IMR-90 (cell line): ENCODE results near the gene TMEM204. TPM values are rescaled to one million over a fixed set of nuclear protein-coding genes. Genes with fewer than 3 reads are reported as not detected.

Source experiments
- ATAC-seq: fragments of 200-7000 bp; cut with Tn5 transposase; 2 replicates; pipeline ENCODE4 v1.9.1; 2020; ENCODE audit warnings: low read depth, mild to moderate bottlenecking, moderate library complexity
- BruUV-seq: library from RNA; stranded (reverse); fragments of 400-500 nt; replicated peaks from 2 replicates; lab custom pipeline; 2021; lab: Mats Ljungman, UMichigan
- CTCF ChIA-PET: fragments of 300-600 bp; formaldehyde crosslinking; extraction: SDS; loops from one replicate; lab custom pipeline; 2021; ENCODE audit warnings: antibody characterized with exemption; lab: Yijun Ruan, JAX
- POLR2A ChIA-PET: fragments of 300-600 bp; sonication (Branson Sonifier 250); formaldehyde crosslinking; loops from one replicate; lab custom pipeline; 2022; ENCODE audit warnings: antibody characterized with exemption; ENCODE audit not compliant: unreplicated experiment; lab: Charles Lee
- DNase-seq: peaks from one replicate; pipeline ENCODE4 v3.0.0; 2013
- H2AFZ ChIP-seq: replicated peaks from 2 replicates; pipeline ENCODE3; 2013; ENCODE audit warnings: low read length, mild to moderate bottlenecking; ENCODE audit not compliant: poor library complexity
- H2AK5ac ChIP-seq: 2 replicates; pipeline ENCODE4 v1.6.1; 2013; ENCODE audit warnings: low read depth, low read length, inconsistent platforms
- H2AK9ac ChIP-seq: replicated peaks from 2 replicates; pipeline ENCODE3; 2013; ENCODE audit warnings: mild to moderate bottlenecking, low read depth, low read length, moderate library complexity; ENCODE audit not compliant: poor library complexity
- H2BK120ac ChIP-seq: 2 replicates; pipeline ENCODE4 v1.6.1; 2013; ENCODE audit warnings: low read depth, low read length, inconsistent platforms
- H2BK15ac ChIP-seq: 3 replicates; pipeline ENCODE4 v1.6.1; 2013; ENCODE audit warnings: low read depth, low read length, inconsistent platforms
- H2BK20ac ChIP-seq: 2 replicates; pipeline ENCODE4 v1.6.1; 2013; ENCODE audit warnings: low read depth, mild to moderate bottlenecking, inconsistent platforms, low read length, moderate library complexity
- H2BK5ac ChIP-seq: 2 replicates; pipeline ENCODE4 v1.6.1; 2013; ENCODE audit warnings: mild to moderate bottlenecking, low read depth, low read length, inconsistent platforms; ENCODE audit not compliant: poor library complexity, severe bottlenecking
- H3K14ac ChIP-seq: replicated peaks from 2 replicates; pipeline ENCODE4 v1.6.1; 2013; ENCODE audit warnings: low read depth, low read length, inconsistent platforms
- H3K18ac ChIP-seq: 2 replicates; pipeline ENCODE4 v1.6.1; 2013; ENCODE audit warnings: low read depth, low read length, control low read depth
- H3K23ac ChIP-seq: 2 replicates; pipeline ENCODE4 v1.6.1; 2013; ENCODE audit warnings: low read depth, low read length, inconsistent platforms
- H3K27ac ChIP-seq: 2 replicates; pipeline ENCODE4 v1.5.1; 2013; ENCODE audit warnings: mild to moderate bottlenecking, control low read depth, low read length; ENCODE audit not compliant: insufficient read depth
- H3K27me3 ChIP-seq: 2 replicates; pipeline ENCODE4 v1.6.1; 2013; ENCODE audit warnings: low read length; ENCODE audit not compliant: control insufficient read depth, insufficient read depth
- H3K36me3 ChIP-seq: 2 replicates; pipeline ENCODE4 v1.6.1; 2013; ENCODE audit warnings: low read length, mixed read lengths; ENCODE audit not compliant: control insufficient read depth, insufficient read depth
- H3K4ac ChIP-seq: 2 replicates; pipeline ENCODE4 v1.6.1; 2013; ENCODE audit warnings: low read depth, low read length, inconsistent platforms
- H3K4me1 ChIP-seq: 2 replicates; pipeline ENCODE4 v1.6.1; 2013; ENCODE audit warnings: low read length, mixed read lengths; ENCODE audit not compliant: control insufficient read depth, insufficient read depth
- H3K4me2 ChIP-seq: 2 replicates; pipeline ENCODE4 v1.6.1; 2013; ENCODE audit warnings: low read depth, mild to moderate bottlenecking, control low read depth, low read length, moderate library complexity
- H3K4me3 ChIP-seq: 2 replicates; pipeline ENCODE4 v1.5.1; 2013; ENCODE audit warnings: low read depth, mild to moderate bottlenecking, control low read depth, low read length, moderate library complexity; ENCODE audit not compliant: insufficient read depth
- H3K56ac ChIP-seq: 2 replicates; pipeline ENCODE4 v1.6.1; 2013; ENCODE audit warnings: low read length, inconsistent platforms; ENCODE audit not compliant: insufficient read depth; ENCODE audit errors: extremely low read depth
- H3K79me1 ChIP-seq, 2 experiments: 2 replicates each; pipeline ENCODE4 v1.6.1; 2013; ENCODE audit warnings: low read length in 2 of 2, inconsistent platforms in 1 of 2, low read depth in 1 of 2
- H3K9ac ChIP-seq: 2 replicates; pipeline ENCODE4 v1.6.1; 2013; ENCODE audit warnings: low read depth, low read length, control low read depth
- H3K9me1 ChIP-seq: 2 replicates; pipeline ENCODE4 v1.6.1; 2013; ENCODE audit warnings: low read length, inconsistent platforms; ENCODE audit not compliant: insufficient read depth
- H3K9me3 ChIP-seq: 2 replicates; pipeline ENCODE4 v1.6.1; 2013; ENCODE audit warnings: low read length; ENCODE audit not compliant: control insufficient read depth, insufficient read depth
- H4K20me1 ChIP-seq: 2 replicates; pipeline ENCODE4 v1.6.1; 2013; ENCODE audit warnings: low read length, inconsistent platforms; ENCODE audit not compliant: insufficient read depth
- H4K5ac ChIP-seq: 2 replicates; pipeline ENCODE4 v1.6.1; 2013; ENCODE audit warnings: mild to moderate bottlenecking, low read depth, low read length, control low read depth
- H4K8ac ChIP-seq, 2 experiments: 2 replicates each; pipeline ENCODE4 v1.6.1; 2013; ENCODE audit warnings: low read depth in 2 of 2, low read length in 2 of 2, control low read depth in 1 of 2, inconsistent platforms in 1 of 2
- H4K91ac ChIP-seq: 2 replicates; pipeline ENCODE4 v1.6.1; 2013; ENCODE audit warnings: low read depth, low read length, inconsistent platforms; ENCODE audit not compliant: insufficient read depth
- BHLHE40 ChIP-seq: fragments of 150-350 bp; IDR thresholded peaks from 2 replicates; pipeline ENCODE4 v1.6.1; 2016; ENCODE audit warnings: mild to moderate bottlenecking, low read depth, low read length
- CEBPB ChIP-seq: IDR thresholded peaks from 2 replicates; pipeline ENCODE4 v1.6.1; 2012; ENCODE audit warnings: low read depth, low read length, improper control_type of control experiment
- CHD1 ChIP-seq: IDR thresholded peaks from 2 replicates; pipeline ENCODE4 v1.6.1; 2012; ENCODE audit warnings: low read depth, low read length, improper control_type of control experiment
- CTCF ChIP-seq: conservative IDR thresholded peaks from 2 replicates; pipeline ENCODE4 v1.5.1; 2012; ENCODE audit warnings: mild to moderate bottlenecking, low read depth, low read length, improper control_type of control experiment
- ELK1 ChIP-seq: fragments of 150-350 bp; IDR thresholded peaks from 2 replicates; pipeline ENCODE4 v1.6.1; 2016; ENCODE audit warnings: low read depth, mild to moderate bottlenecking, low read length, moderate library complexity, borderline replicate concordance
- FOS ChIP-seq: fragments of 150-350 bp; IDR thresholded peaks from 2 replicates; pipeline ENCODE4 v1.6.1; 2016; ENCODE audit warnings: low read depth, low read length
- MAFK ChIP-seq: IDR thresholded peaks from 2 replicates; pipeline ENCODE4 v1.6.1; 2012; ENCODE audit warnings: low read depth, low read length, improper control_type of control experiment
- MAZ ChIP-seq: IDR thresholded peaks from 2 replicates; pipeline ENCODE4 v1.6.1; 2012; ENCODE audit warnings: low read depth, mild to moderate bottlenecking, low read length, improper control_type of control experiment, moderate library complexity, borderline replicate concordance
- NFE2L2 ChIP-seq: fragments of 150-350 bp; IDR thresholded peaks from 2 replicates; pipeline ENCODE4 v1.6.1; 2016; ENCODE audit warnings: low read depth, mild to moderate bottlenecking, low read length
- RAD21 ChIP-seq: IDR thresholded peaks from 2 replicates; pipeline ENCODE4 v1.6.1; 2012; ENCODE audit warnings: low read length, improper control_type of control experiment
- RCOR1 ChIP-seq: IDR thresholded peaks from 2 replicates; pipeline ENCODE4 v1.6.1; 2012; ENCODE audit warnings: mild to moderate bottlenecking, low read length, improper control_type of control experiment; ENCODE audit not compliant: insufficient replicate concordance
- RFX5 ChIP-seq: IDR thresholded peaks from 2 replicates; pipeline ENCODE4 v1.8.0; 2012; ENCODE audit warnings: low read depth, mild to moderate bottlenecking, low read length, moderate library complexity
- SMC3 ChIP-seq: fragments of 150-350 bp; IDR thresholded peaks from 2 replicates; pipeline ENCODE4 v1.6.1; 2016; ENCODE audit warnings: low read depth, mild to moderate bottlenecking, antibody characterized with exemption, low read length, moderate library complexity
- USF2 ChIP-seq: fragments of 150-350 bp; IDR thresholded peaks from 2 replicates; pipeline ENCODE4 v1.6.1; 2017; ENCODE audit warnings: mild to moderate bottlenecking, antibody characterized with exemption, low read length, low read depth
- WGBS, 2 experiments: methylation state at CpG; one replicate each; pipeline versions ENCODE4 v1.1.5 to v1.1.7; 2013; ENCODE audit warnings: missing lambda C conversion rate in 2 of 2; ENCODE audit not compliant: insufficient read length in 1 of 2; ENCODE audit errors: extremely low coverage in 2 of 2; 5-methylcytosine and 5-hydroxymethylcytosine counted together
- dilution Hi-C: fragments of 300-500 bp; cut with HindIII; formaldehyde crosslinking; loops from one replicate; pipeline ENCODE4 v1.14.3; 2018; ENCODE audit warnings: low sequenced_read_pairs; ENCODE audit not compliant: unreplicated experiment
- in situ Hi-C: fragments of 300-500 bp; cut with MboI; formaldehyde crosslinking; loops from 3 replicates; pipeline ENCODE4 v1.14.3; 2019; ENCODE audit warnings: low sequenced_read_pairs, inconsistent platforms, mixed read lengths
- intact Hi-C: fragments of 100-400 bp; cut with micrococcal nuclease; formaldehyde crosslinking; loops from 2 replicates; pipeline ENCODE4 v1.10.0; 2022
- polyA plus RNA-seq, 3 experiments: library from polyadenylated mRNA; depleted of rRNA; stranded (reverse); fragments of >200 nt; gene quantifications; 2 replicates each; pipeline ENCODE4 v1.2.3, GENCODE V29; 2012; ENCODE audit warnings: low replicate concordance in 1 of 3
- total RNA-seq: library from RNA; depleted of rRNA; stranded (reverse); fragments of >200 nt; gene quantifications from 2 replicates; pipeline ENCODE4 v1.2.3, GENCODE V29; 2012

TMEM204 gene
- total and polyA plus RNA-seq, 2 of the 4 experiments (the other 2 are of a cell fraction), result 7.0 to 12.3 TPM

- no peak for TF ChIP-seq SMC3
- no peak for TF ChIP-seq CHD1
- TF ChIP-seq RAD21, result no peak
- no peak for TF ChIP-seq RCOR1
- TF ChIP-seq RFX5, result no peak
- TF ChIP-seq USF2, result no peak
- TF ChIP-seq MAZ, result no peak
- TF ChIP-seq NFE2L2, result no peak
- no peak for TF ChIP-seq FOS
- no peak for TF ChIP-seq BHLHE40
- TF ChIP-seq MAFK, result no peak
- TF ChIP-seq CEBPB, result no peak
- TF ChIP-seq ELK1, result no peak
- TF ChIP-seq CTCF, result no peak
- POLR2A ChIA-PET, result no interaction called here
- intact Hi-C loops (no loop called here), in situ Hi-C loops (no loop called here), dilution Hi-C loops (no loop called here)
- H4K8ac ChIP-seq, result no peak overlapping the region
- H3K36me3 ChIP-seq, result peaks cover 39% of the 10 kb centered on the region
- WGBS, 2 experiments, result 93% methylated on average over 22 of the region's 37 CpGs; no CpG with 5 or more reads in 1 of the 2 experiments
- no peak overlapping the region for H4K5ac ChIP-seq
- no peak overlapping the region for H3K27ac ChIP-seq
- H3K79me1 ChIP-seq, result no peaks in the 10 kb centered on the region
- H3K18ac ChIP-seq, result no peak overlapping the region
- no peak overlapping the region for H3K56ac ChIP-seq
- no peaks in the 10 kb centered on the region for H3K9me3 ChIP-seq
- H3K4ac ChIP-seq, result no peak overlapping the region
- CTCF ChIA-PET, result interaction anchor here (0.7 kb wide), 1 partner anchor 202 kb away, joined by 3 read pairs; no protein-coding TSS in a partner anchor
- no peak overlapping the region for H4K91ac ChIP-seq
- H3K9ac ChIP-seq, result no peak overlapping the region
- no TSS peak for BruUV-seq
- no peaks in the 10 kb centered on the region; the same call in 1 of the 2 replicates for H4K20me1 ChIP-seq
- H3K4me1 ChIP-seq, result no peaks in the 10 kb centered on the region
- H2AK5ac ChIP-seq, result no peak overlapping the region
- no peak overlapping the region for H2BK15ac ChIP-seq
- ATAC-seq, result no peak
- no peak overlapping the region for H2BK120ac ChIP-seq
- H2AK9ac ChIP-seq, result no peak overlapping the region
- no peak overlapping the region for H3K23ac ChIP-seq
- no peak overlapping the region for H3K4me2 ChIP-seq
- no peaks in the 10 kb centered on the region for H3K27me3 ChIP-seq
- no peak overlapping the region for H2AFZ ChIP-seq
- H3K4me3 ChIP-seq, result no peak overlapping the region
- no peak overlapping the region for H3K14ac ChIP-seq
- no peak for DNase-seq
- no peak overlapping the region for H2BK5ac ChIP-seq
- no peaks in the 10 kb centered on the region for H3K9me1 ChIP-seq
- H2BK20ac ChIP-seq, result no peak overlapping the region
Measured at GRCh38 chr16:1506494-1507213, 26.8 kb upstream of the TMEM204 start.
